T-helper 1 cell treated with Interleukin-12 subunit alpha and Interleukin-12 subunit beta and Interleukin-4 antibody, amounts not matched to agents 30 μg/mL and 1 μg/mL, for 36 hours (primary cell): ENCODE data around the gene TTC1.
A peak's percentile ranks its signal among the peaks of the same experiment; 100 is the strongest.
"Not testable (repeated sequence)": the region's sequence is repeated elsewhere in the genome, so short reads cannot be mapped to it uniquely, and the experiment has no call there.

Source experiments
- H3K27ac Mint-ChIP-seq: one replicate; pipeline ENCODE4 v1.8.0; 2021; ENCODE audit warnings: mild to moderate bottlenecking, mixed read lengths
- H3K27me3 Mint-ChIP-seq: one replicate; pipeline ENCODE4 v1.8.0; 2021; ENCODE audit warnings: low read depth, mixed read lengths
- H3K36me3 Mint-ChIP-seq: one replicate; pipeline ENCODE4 v1.8.0; 2021; ENCODE audit warnings: low read depth, mixed read lengths
- H3K4me1 Mint-ChIP-seq: one replicate; pipeline ENCODE4 v1.8.0; 2021; ENCODE audit warnings: low read depth, mixed read lengths
- H3K4me3 Mint-ChIP-seq: one replicate; pipeline ENCODE4 v1.8.0; 2021; ENCODE audit warnings: mild to moderate bottlenecking, moderate library complexity, mixed read lengths
- H3K9me3 Mint-ChIP-seq: one replicate; pipeline ENCODE4 v1.8.0; 2021; ENCODE audit warnings: mixed read lengths

The TTC1 gene

GRCh38 chr5:159978358-159978757 is 30.6 kb upstream of the TTC1 start:
- Mint-ChIP-seq H3K4me3 (no peak overlapping the region), H3K27me3 (peaks cover 30% of the 10 kb centered on the region), H3K9me3 (no peaks in the 10 kb centered on the region), H3K36me3 (no peaks in the 10 kb centered on the region), H3K27ac (no peak overlapping the region), H3K4me1 (no peaks in the 10 kb centered on the region)

- H3K27ac Mint-ChIP-seq, result no peak overlapping the region
- no peaks in the 10 kb centered on the region for H3K36me3 Mint-ChIP-seq
- H3K4me3 Mint-ChIP-seq, result no peak overlapping the region
- H3K9me3 Mint-ChIP-seq, result no peaks in the 10 kb centered on the region
- H3K4me1 Mint-ChIP-seq, result no peaks in the 10 kb centered on the region
- peaks cover 51% of the 10 kb centered on the region for H3K27me3 Mint-ChIP-seq
Observed at GRCh38 chr5:159982421-159983173, 26.3 kb upstream of the TTC1 start.

GRCh38 chr5:159987031-159987674 is 21.8 kb upstream of the TTC1 start:
- Mint-ChIP-seq H3K4me3 (peak overlapping the region; percentile 54), H3K4me1 (peaks cover 2% of the 10 kb centered on the region), H3K27ac (no peak overlapping the region), H3K36me3 (no peaks in the 10 kb centered on the region), H3K27me3 (peaks cover 80% of the 10 kb centered on the region), H3K9me3 (no peaks in the 10 kb centered on the region)

GRCh38 chr5:159990506-159990905 is 18.4 kb upstream of the TTC1 start:
- Mint-ChIP-seq H3K36me3 (no peaks in the 10 kb centered on the region), H3K4me3 (no peak overlapping the region), H3K27ac (no peak overlapping the region), H3K4me1 (peaks cover 2% of the 10 kb centered on the region), H3K27me3 (peaks cover 70% of the 10 kb centered on the region), H3K9me3 (peaks cover 9% of the 10 kb centered on the region)

GRCh38 chr5:159992566-159992965 is 16.4 kb upstream of the TTC1 start:
- no peak overlapping the region for H3K4me3 Mint-ChIP-seq
- peaks cover 2% of the 10 kb centered on the region for H3K4me1 Mint-ChIP-seq
- H3K27me3 Mint-ChIP-seq, result peaks cover 54% of the 10 kb centered on the region
- H3K27ac Mint-ChIP-seq, result no peak overlapping the region
- peaks cover 9% of the 10 kb centered on the region for H3K9me3 Mint-ChIP-seq
- H3K36me3 Mint-ChIP-seq, result no peaks in the 10 kb centered on the region

GRCh38 chr5:159993194-159993593 is 15.7 kb upstream of the TTC1 start:
- H3K36me3 Mint-ChIP-seq, result no peaks in the 10 kb centered on the region
- peaks cover 9% of the 10 kb centered on the region for H3K9me3 Mint-ChIP-seq
- H3K4me3 Mint-ChIP-seq, result no peak overlapping the region
- no peak overlapping the region for H3K27ac Mint-ChIP-seq
- no peaks in the 10 kb centered on the region for H3K4me1 Mint-ChIP-seq
- peaks cover 48% of the 10 kb centered on the region for H3K27me3 Mint-ChIP-seq

- H3K4me3 Mint-ChIP-seq, result no peak overlapping the region
- peaks cover 41% of the 10 kb centered on the region for H3K27me3 Mint-ChIP-seq
- H3K4me1 Mint-ChIP-seq, result no peaks in the 10 kb centered on the region
- no peak overlapping the region for H3K27ac Mint-ChIP-seq
- no peaks in the 10 kb centered on the region for H3K36me3 Mint-ChIP-seq
- H3K9me3 Mint-ChIP-seq, result peaks cover 9% of the 10 kb centered on the region
Observed at GRCh38 chr5:159995907-159996306, 13.0 kb upstream of the TTC1 start.

- Mint-ChIP-seq H3K4me1 (no peaks in the 10 kb centered on the region), H3K4me3 (no peak overlapping the region), H3K27me3 (peaks cover 39% of the 10 kb centered on the region), H3K36me3 (no peaks in the 10 kb centered on the region), H3K9me3 (no peaks in the 10 kb centered on the region), H3K27ac (no peak overlapping the region)
Observed at GRCh38 chr5:160001457-160001856, 7.5 kb upstream of the TTC1 start.

GRCh38 chr5:160007514-160007913 is 1.4 kb upstream of the TTC1 start:
- no peak overlapping the region for H3K4me3 Mint-ChIP-seq
- H3K27me3 Mint-ChIP-seq, result peaks cover under 1% of the 10 kb centered on the region
- peaks cover 16% of the 10 kb centered on the region for H3K36me3 Mint-ChIP-seq
- peaks cover 20% of the 10 kb centered on the region for H3K4me1 Mint-ChIP-seq
- no peak overlapping the region for H3K27ac Mint-ChIP-seq
- H3K9me3 Mint-ChIP-seq, result no peaks in the 10 kb centered on the region

- H3K4me3 Mint-ChIP-seq, result not testable (repeated sequence)
Observed at GRCh38 chr5:160008529-160008876, 436 bp upstream of the TTC1 start.

GRCh38 chr5:160009591-160009989 is 651 bp downstream of the TTC1 start:
- peak overlapping the region; percentile 91 for H3K4me3 Mint-ChIP-seq
- no peaks in the 10 kb centered on the region for H3K27me3 Mint-ChIP-seq
- H3K4me1 Mint-ChIP-seq, result peaks cover 20% of the 10 kb centered on the region
- peak overlapping the region; percentile 93 for H3K27ac Mint-ChIP-seq
- no peaks in the 10 kb centered on the region for H3K9me3 Mint-ChIP-seq
- peaks cover 16% of the 10 kb centered on the region for H3K36me3 Mint-ChIP-seq

More at GRCh38 chr5:160008529-160008876, 436 bp upstream of the TTC1 start:
- H3K27me3 Mint-ChIP-seq, H3K9me3 Mint-ChIP-seq, H3K27ac Mint-ChIP-seq: not testable (repeated sequence)
- peaks cover 20% of the 10 kb centered on the region for H3K4me1 Mint-ChIP-seq
- peaks cover 16% of the 10 kb centered on the region for H3K36me3 Mint-ChIP-seq

GRCh38 chr5:160011471-160011870 is 2.5 kb downstream of the TTC1 start:
- Mint-ChIP-seq H3K36me3 (peaks cover 18% of the 10 kb centered on the region), H3K9me3 (no peaks in the 10 kb centered on the region), H3K4me1 (peaks cover 20% of the 10 kb centered on the region), H3K27ac (peak overlapping the region; percentile 74), H3K27me3 (no peaks in the 10 kb centered on the region), H3K4me3 (peak overlapping the region; percentile 91)

- H3K27ac Mint-ChIP-seq, H3K27me3 Mint-ChIP-seq, H3K4me3 Mint-ChIP-seq, H3K9me3 Mint-ChIP-seq: not testable (repeated sequence)
- H3K4me1 Mint-ChIP-seq, result peaks cover 19% of the 10 kb centered on the region
- H3K36me3 Mint-ChIP-seq, result peaks cover 19% of the 10 kb centered on the region
Observed at GRCh38 chr5:160014197-160014596, 5.3 kb downstream of the TTC1 start.

- Mint-ChIP-seq H3K27ac (no peak overlapping the region), H3K9me3 (no peaks in the 10 kb centered on the region), H3K27me3 (no peaks in the 10 kb centered on the region), H3K4me3 (no peak overlapping the region), H3K36me3 (peaks cover 16% of the 10 kb centered on the region), H3K4me1 (peaks cover 15% of the 10 kb centered on the region)
Observed at GRCh38 chr5:160018945-160019625, 10.1 kb downstream of the TTC1 start.

GRCh38 chr5:160020266-160020770 is 11.4 kb downstream of the TTC1 start:
- Mint-ChIP-seq H3K27ac (no peak overlapping the region), H3K4me3 (no peak overlapping the region), H3K36me3 (peaks cover 14% of the 10 kb centered on the region), H3K27me3 (no peaks in the 10 kb centered on the region), H3K4me1 (peaks cover 15% of the 10 kb centered on the region), H3K9me3 (no peaks in the 10 kb centered on the region)
